Retina (tissue), 1 donor: ENCODE data around the gene SEZ6L.

Source experiments
- DNase-seq: peaks from one replicate; pipeline ENCODE4 v3.0.0-alpha.2; 2016

SEZ6L gene

GRCh38 chr22:26431261-26431995, 262.2 kb downstream of the SEZ6L start:
- DNase-seq = no peak

GRCh38 chr22:26432619-26433311, 263.5 kb downstream of the SEZ6L start:
- no peak for DNase-seq
